PFSK-1 (cell line): ENCODE data around the gene L3MBTL2.

Experiments used
- FOXP2 ChIP-seq: optimal IDR thresholded peaks from 2 replicates; pipeline ENCODE3; 2011; ENCODE audit warnings: borderline replicate concordance, control low read depth, inconsistent platforms; ENCODE audit not compliant: insufficient read depth; ENCODE audit errors: extremely low read length, extremely low read depth
- POLR2AphosphoS5 ChIP-seq: IDR thresholded peaks from 2 replicates; pipeline ENCODE4 v1.6.1; 2012; ENCODE audit warnings: low read depth, mild to moderate bottlenecking, control low read depth, low read length, moderate library complexity
- SIN3A ChIP-seq: IDR thresholded peaks from 2 replicates; pipeline ENCODE4 v1.6.1; 2012; ENCODE audit warnings: mild to moderate bottlenecking, low read length, moderate library complexity, borderline replicate concordance; ENCODE audit not compliant: insufficient read depth
- TAF1 ChIP-seq: IDR thresholded peaks from 2 replicates; pipeline ENCODE4 v1.6.1; 2012; ENCODE audit warnings: low read length, control low read depth, borderline replicate concordance; ENCODE audit not compliant: insufficient read depth
- TF ChIP-seq, protein P1 (sequence below), 2 experiments: IDR thresholded peaks; 2 replicates each; pipeline versions ENCODE4 v1.6.1 to v1.8.0; 2011 to 2012; ENCODE audit warnings: low read depth in 2 of 2, low read length in 2 of 2, control low read depth in 1 of 2, inconsistent platforms in 1 of 2, mild to moderate bottlenecking in 1 of 2, moderate library complexity in 1 of 2; ENCODE audit not compliant: insufficient read depth in 1 of 2

L3MBTL2 gene

GRCh38 chr22:41248758-41249157 lies 43.6 kb downstream of the L3MBTL2 start:
- no peak for TF ChIP-seq TAF1
- TF ChIP-seq, protein P1, sequence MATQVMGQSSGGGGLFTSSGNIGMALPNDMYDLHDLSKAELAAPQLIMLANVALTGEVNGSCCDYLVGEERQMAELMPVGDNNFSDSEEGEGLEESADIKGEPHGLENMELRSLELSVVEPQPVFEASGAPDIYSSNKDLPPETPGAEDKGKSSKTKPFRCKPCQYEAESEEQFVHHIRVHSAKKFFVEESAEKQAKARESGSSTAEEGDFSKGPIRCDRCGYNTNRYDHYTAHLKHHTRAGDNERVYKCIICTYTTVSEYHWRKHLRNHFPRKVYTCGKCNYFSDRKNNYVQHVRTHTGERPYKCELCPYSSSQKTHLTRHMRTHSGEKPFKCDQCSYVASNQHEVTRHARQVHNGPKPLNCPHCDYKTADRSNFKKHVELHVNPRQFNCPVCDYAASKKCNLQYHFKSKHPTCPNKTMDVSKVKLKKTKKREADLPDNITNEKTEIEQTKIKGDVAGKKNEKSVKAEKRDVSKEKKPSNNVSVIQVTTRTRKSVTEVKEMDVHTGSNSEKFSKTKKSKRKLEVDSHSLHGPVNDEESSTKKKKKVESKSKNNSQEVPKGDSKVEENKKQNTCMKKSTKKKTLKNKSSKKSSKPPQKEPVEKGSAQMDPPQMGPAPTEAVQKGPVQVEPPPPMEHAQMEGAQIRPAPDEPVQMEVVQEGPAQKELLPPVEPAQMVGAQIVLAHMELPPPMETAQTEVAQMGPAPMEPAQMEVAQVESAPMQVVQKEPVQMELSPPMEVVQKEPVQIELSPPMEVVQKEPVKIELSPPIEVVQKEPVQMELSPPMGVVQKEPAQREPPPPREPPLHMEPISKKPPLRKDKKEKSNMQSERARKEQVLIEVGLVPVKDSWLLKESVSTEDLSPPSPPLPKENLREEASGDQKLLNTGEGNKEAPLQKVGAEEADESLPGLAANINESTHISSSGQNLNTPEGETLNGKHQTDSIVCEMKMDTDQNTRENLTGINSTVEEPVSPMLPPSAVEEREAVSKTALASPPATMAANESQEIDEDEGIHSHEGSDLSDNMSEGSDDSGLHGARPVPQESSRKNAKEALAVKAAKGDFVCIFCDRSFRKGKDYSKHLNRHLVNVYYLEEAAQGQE (IDR thresholded peaks at IDR 0.05; ENCODE audit: insufficient read depth in 1 of 2, low read depth in 2 of 2, low read length in 2 of 2), result no peak
- no peak for TF ChIP-seq POLR2AphosphoS5
- TF ChIP-seq SIN3A, result no peak
- TF ChIP-seq FOXP2, result no peak

DNA sequence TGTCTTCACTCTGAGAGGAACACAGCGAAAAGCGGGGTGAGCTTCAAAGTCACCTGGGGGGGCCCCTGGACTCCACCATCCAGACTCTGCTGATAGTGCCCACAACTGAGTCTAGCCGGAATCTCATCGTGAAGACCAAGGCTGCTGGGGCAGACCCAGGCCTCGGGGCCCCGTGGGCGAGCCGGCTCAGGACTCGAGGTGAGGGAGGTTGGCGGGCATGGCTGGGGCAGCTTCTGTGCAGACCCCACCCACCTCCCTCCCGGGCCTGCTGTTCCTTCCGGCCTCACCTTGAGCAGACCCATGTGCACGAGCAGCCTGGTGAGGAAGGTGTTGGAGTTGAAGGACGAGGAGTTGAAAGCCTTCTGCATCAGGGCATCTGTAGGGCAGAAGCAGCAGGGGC lies 44.3 kb downstream of the L3MBTL2 start:
- TF ChIP-seq, protein P1 (IDR thresholded peaks at IDR 0.05; ENCODE audit: insufficient read depth in 1 of 2, low read depth in 2 of 2, low read length in 2 of 2), result no peak
- no peak for TF ChIP-seq FOXP2

DNA sequence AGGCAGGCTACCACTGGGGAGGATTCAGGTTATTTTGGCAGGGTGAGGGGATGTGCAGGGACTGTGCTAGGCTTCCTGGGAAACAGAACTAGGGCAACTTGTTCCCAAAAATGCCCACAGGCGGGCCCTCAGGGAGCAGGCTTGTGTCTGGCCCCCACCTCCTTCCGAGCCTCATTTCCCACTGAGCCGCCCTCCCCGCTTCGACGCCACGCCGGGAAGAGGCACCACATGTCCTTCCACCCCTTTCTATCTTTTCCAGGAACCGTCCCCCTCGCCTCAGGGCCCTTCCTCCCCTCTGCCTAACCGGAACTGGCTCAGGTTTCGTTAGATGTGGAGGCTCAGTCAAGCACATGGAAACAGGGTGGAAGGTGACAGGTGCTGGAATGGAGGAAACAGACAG lies 45.0 kb downstream of the L3MBTL2 start:
- no peak for TF ChIP-seq FOXP2

DNA sequence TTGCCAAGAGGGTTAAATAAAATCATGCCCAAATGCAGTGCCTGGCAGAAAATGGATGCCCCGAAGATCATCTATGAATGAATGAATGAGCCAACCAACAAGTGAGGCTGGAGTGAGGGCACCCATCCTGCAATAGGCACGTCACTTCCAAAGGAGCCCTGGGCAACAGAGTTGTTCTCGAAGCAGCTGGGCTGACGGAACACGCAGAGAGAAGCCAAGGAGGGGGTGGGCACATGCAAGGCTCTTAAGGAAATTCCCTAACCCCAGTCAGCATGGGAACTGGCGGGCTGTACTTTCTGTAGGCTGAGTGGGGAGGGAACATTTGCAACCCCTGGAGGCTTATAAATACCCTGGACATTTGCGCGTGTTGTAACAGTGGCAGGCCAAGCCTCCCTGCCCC lies 47.3 kb downstream of the L3MBTL2 start:
- no peak for TF ChIP-seq SIN3A
- TF ChIP-seq, protein P1 (IDR thresholded peaks at IDR 0.05; ENCODE audit: insufficient read depth in 1 of 2, low read depth in 2 of 2, low read length in 2 of 2), result no peak
- TF ChIP-seq FOXP2, result no peak
- TF ChIP-seq POLR2AphosphoS5, result no peak
- no peak for TF ChIP-seq TAF1

- TF ChIP-seq POLR2AphosphoS5, result no peak
- no peak for TF ChIP-seq SIN3A
- TF ChIP-seq, protein P1 (IDR thresholded peaks at IDR 0.05; ENCODE audit: insufficient read depth in 1 of 2, low read depth in 2 of 2, low read length in 2 of 2), result no peak
- no peak for TF ChIP-seq FOXP2
- TF ChIP-seq TAF1, result no peak
Observed at GRCh38 chr22:41254230-41254629, 49.1 kb downstream of the L3MBTL2 start.
